SK-N-SH treated with all-trans-retinoic acid at 6 μM for 48 hours (cell line): ENCODE measurements around the gene USP28.
"Not testable (repeated sequence)": the region's sequence is repeated elsewhere in the genome, so short reads cannot be mapped to it uniquely, and the experiment has no call there.

Experiments
- ATAC-seq: fragments of 200-7000 bp; cut with Tn5 transposase; 3 replicates; pipeline ENCODE4 v1.9.1; 2020; ENCODE audit warnings: mild to moderate bottlenecking, moderate library complexity
- ARNTL ChIP-seq: fragments of 450-650 bp; formaldehyde crosslinking; IDR thresholded peaks from 2 replicates; pipeline ENCODE4 v1.5.0; 2020; ENCODE audit warnings: low read depth, mild to moderate bottlenecking, moderate library complexity, borderline replicate concordance
- BACH2 ChIP-seq: fragments of 250-450 bp; sonication (Bioruptor Pico); IDR thresholded peaks from 2 replicates; pipeline ENCODE4 v1.9.0; 2021; ENCODE audit warnings: mild to moderate bottlenecking, borderline replicate concordance
- CREB5 ChIP-seq: fragments of 250-450 bp; sonication (Bioruptor Pico); IDR thresholded peaks from 2 replicates; pipeline ENCODE4 v1.5.1; 2020; ENCODE audit warnings: low read depth, mild to moderate bottlenecking, moderate library complexity
- CSDC2 ChIP-seq: fragments of 250-450 bp; sonication (Bioruptor Pico); IDR thresholded peaks from 2 replicates; pipeline ENCODE4 v1.5.0; 2020; ENCODE audit warnings: mild to moderate bottlenecking, moderate library complexity
- GLIS3 ChIP-seq: fragments of 250-450 bp; sonication (Bioruptor Pico); IDR thresholded peaks from 2 replicates; pipeline ENCODE4 v1.5.0; 2020; ENCODE audit warnings: mild to moderate bottlenecking, moderate library complexity
- ISL1 ChIP-seq: fragments of 250-450 bp; sonication (Bioruptor Pico); IDR thresholded peaks from 2 replicates; pipeline ENCODE4 v2.1.2; 2022; ENCODE audit warnings: mild to moderate bottlenecking, moderate library complexity
- OSR1 ChIP-seq: fragments of 250-450 bp; sonication (Bioruptor Pico); IDR thresholded peaks from 2 replicates; pipeline ENCODE4 v1.8.0; 2022; ENCODE audit warnings: moderate library complexity, mild to moderate bottlenecking, inconsistent platforms
- POU6F1 ChIP-seq: fragments of 250-450 bp; sonication (Bioruptor Pico); IDR thresholded peaks from 2 replicates; pipeline ENCODE4 v1.8.0; 2021; ENCODE audit warnings: low read depth, mild to moderate bottlenecking, moderate library complexity, borderline replicate concordance
- PPARA ChIP-seq: fragments of 250-450 bp; sonication (Bioruptor Pico); IDR thresholded peaks from 2 replicates; pipeline ENCODE4 v1.5.0; 2020; ENCODE audit warnings: mild to moderate bottlenecking, borderline replicate concordance
- RARB ChIP-seq: fragments of 250-450 bp; sonication (Bioruptor Pico); IDR thresholded peaks from 2 replicates; pipeline ENCODE4 v1.8.0; 2021; ENCODE audit warnings: mild to moderate bottlenecking, moderate library complexity
- TOX ChIP-seq: fragments of 250-450 bp; sonication (Bioruptor Pico); IDR thresholded peaks from 2 replicates; pipeline ENCODE4 v1.8.0; 2021; ENCODE audit warnings: mild to moderate bottlenecking, moderate library complexity, borderline replicate concordance
- TSHZ2 ChIP-seq: fragments of 250-450 bp; sonication (Bioruptor Pico); IDR thresholded peaks from 2 replicates; pipeline ENCODE4 v1.5.0; 2020; ENCODE audit warnings: mild to moderate bottlenecking, moderate library complexity
- ZC3H10 ChIP-seq: fragments of 250-450 bp; sonication (Bioruptor Pico); IDR thresholded peaks from 2 replicates; pipeline ENCODE4 v1.5.1; 2021; ENCODE audit warnings: mild to moderate bottlenecking, moderate library complexity
- ZFP3 ChIP-seq: fragments of 250-450 bp; sonication (Bioruptor Pico); IDR thresholded peaks from 2 replicates; pipeline ENCODE4 v1.5.0; 2020; ENCODE audit warnings: mild to moderate bottlenecking, moderate library complexity
- ZFP30 ChIP-seq: fragments of 450-650 bp; formaldehyde crosslinking; IDR thresholded peaks from 2 replicates; pipeline ENCODE4 v1.5.0; 2022; ENCODE audit warnings: mild to moderate bottlenecking, moderate library complexity
- ZNF565 ChIP-seq: fragments of 450-650 bp; formaldehyde crosslinking; conservative IDR thresholded peaks from 2 replicates; pipeline ENCODE4 v1.5.0; 2020; ENCODE audit warnings: low read depth, mild to moderate bottlenecking, moderate library complexity
- ZNF8 ChIP-seq: fragments of 450-650 bp; formaldehyde crosslinking; IDR thresholded peaks from 2 replicates; pipeline ENCODE4 v1.5.0; 2020; ENCODE audit warnings: mild to moderate bottlenecking, moderate library complexity
- TF ChIP-seq, protein P1 (sequence below): fragments of 250-450 bp; sonication (Bioruptor Pico); IDR thresholded peaks from 2 replicates; pipeline ENCODE4 v1.5.1; 2021; ENCODE audit warnings: mild to moderate bottlenecking, moderate library complexity
- TF ChIP-seq, protein P2 (sequence below): fragments of 250-450 bp; sonication (Bioruptor Pico); IDR thresholded peaks from 2 replicates; pipeline ENCODE4 v1.8.0; 2020; ENCODE audit warnings: mild to moderate bottlenecking, moderate library complexity, borderline replicate concordance

Gene USP28

DNA sequence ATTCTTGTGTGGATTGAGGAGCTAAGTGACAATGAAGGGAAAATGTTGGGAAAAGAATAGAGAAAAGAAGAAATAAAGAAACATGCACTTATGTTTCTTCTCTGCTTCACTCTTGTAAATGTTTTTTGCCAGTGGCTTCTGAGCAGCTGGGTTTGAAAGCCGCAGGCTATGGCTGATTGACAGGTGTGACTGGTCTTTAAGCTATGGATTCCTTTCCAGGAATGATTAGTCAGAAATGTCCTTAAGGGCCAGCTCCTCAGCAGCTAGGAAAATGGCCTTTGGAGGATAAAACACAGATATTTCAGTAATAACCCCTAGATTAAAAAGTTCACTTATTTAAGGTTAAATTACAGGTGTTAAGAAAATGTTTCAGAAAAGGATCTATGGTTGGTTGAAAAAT, 6.5 kb upstream of the USP28 start:
- no peak for TF ChIP-seq RARB
- no peak for TF ChIP-seq TOX (CRISPR knock-in tag)
- TF ChIP-seq, protein P1, sequence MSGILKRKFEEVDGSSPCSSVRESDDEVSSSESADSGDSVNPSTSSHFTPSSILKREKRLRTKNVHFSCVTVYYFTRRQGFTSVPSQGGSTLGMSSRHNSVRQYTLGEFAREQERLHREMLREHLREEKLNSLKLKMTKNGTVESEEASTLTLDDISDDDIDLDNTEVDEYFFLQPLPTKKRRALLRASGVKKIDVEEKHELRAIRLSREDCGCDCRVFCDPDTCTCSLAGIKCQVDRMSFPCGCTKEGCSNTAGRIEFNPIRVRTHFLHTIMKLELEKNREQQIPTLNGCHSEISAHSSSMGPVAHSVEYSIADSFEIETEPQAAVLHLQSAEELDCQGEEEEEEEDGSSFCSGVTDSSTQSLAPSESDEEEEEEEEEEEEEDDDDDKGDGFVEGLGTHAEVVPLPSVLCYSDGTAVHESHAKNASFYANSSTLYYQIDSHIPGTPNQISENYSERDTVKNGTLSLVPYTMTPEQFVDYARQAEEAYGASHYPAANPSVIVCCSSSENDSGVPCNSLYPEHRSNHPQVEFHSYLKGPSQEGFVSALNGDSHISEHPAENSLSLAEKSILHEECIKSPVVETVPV (CRISPR knock-in tag) = no peak
- no peak for TF ChIP-seq ARNTL (CRISPR knock-in tag)
- no peak for TF ChIP-seq ZC3H10
- TF ChIP-seq CSDC2 (CRISPR knock-in tag) = no peak
- no peak for TF ChIP-seq ZNF565 (CRISPR knock-in tag)
- TF ChIP-seq ZFP3 (CRISPR knock-in tag) = no peak
- TF ChIP-seq, protein P2, sequence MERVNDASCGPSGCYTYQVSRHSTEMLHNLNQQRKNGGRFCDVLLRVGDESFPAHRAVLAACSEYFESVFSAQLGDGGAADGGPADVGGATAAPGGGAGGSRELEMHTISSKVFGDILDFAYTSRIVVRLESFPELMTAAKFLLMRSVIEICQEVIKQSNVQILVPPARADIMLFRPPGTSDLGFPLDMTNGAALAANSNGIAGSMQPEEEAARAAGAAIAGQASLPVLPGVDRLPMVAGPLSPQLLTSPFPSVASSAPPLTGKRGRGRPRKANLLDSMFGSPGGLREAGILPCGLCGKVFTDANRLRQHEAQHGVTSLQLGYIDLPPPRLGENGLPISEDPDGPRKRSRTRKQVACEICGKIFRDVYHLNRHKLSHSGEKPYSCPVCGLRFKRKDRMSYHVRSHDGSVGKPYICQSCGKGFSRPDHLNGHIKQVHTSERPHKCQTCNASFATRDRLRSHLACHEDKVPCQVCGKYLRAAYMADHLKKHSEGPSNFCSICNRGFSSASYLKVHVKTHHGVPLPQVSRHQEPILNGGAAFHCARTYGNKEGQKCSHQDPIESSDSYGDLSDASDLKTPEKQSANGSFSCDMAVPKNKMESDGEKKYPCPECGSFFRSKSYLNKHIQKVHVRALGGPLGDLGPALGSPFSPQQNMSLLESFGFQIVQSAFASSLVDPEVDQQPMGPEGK = no peak
- TF ChIP-seq POU6F1 (CRISPR knock-in tag) = no peak
- no peak for TF ChIP-seq ZNF8 (CRISPR knock-in tag)
- TF ChIP-seq TSHZ2 (CRISPR knock-in tag) = no peak
- TF ChIP-seq GLIS3 (CRISPR knock-in tag) = no peak
- no peak for TF ChIP-seq OSR1
- TF ChIP-seq ZFP30 = no peak
- TF ChIP-seq PPARA (CRISPR knock-in tag) = no peak
- no peak for TF ChIP-seq BACH2 (CRISPR knock-in tag)
- TF ChIP-seq CREB5 = no peak
- ATAC-seq = no peak

- no peak for ATAC-seq
- TF ChIP-seq TOX (CRISPR knock-in tag) (no peak), ZNF8 (CRISPR knock-in tag) (no peak), POU6F1 (CRISPR knock-in tag) (no peak), ZFP30 (no peak), OSR1 (no peak), ISL1 (CRISPR knock-in tag) (no peak), TSHZ2 (CRISPR knock-in tag) (no peak)
These were observed 5.6 kb upstream of the USP28 start for GRCh38 chr11:113880971-113881370.

GRCh38 chr11:113879446-113879845, 4.1 kb upstream of the USP28 start:
- not testable (repeated sequence) for ATAC-seq
